ENCODE results near the gene TAF11L13.

GRCh38 chr5:17625686-17626085 is 6.2 kb upstream of the TAF11L13 start:
- TF ChIP-seq CTCF (IDR thresholded peaks at IDR 0.05; ENCODE audit: insufficient read depth, low read depth, low read length), result no peak
- no peak for TF ChIP-seq EZH2 (IDR thresholded peaks at IDR 0.05; ENCODE audit: insufficient read depth, low read length)
